ENCODE measurements around the gene DCAF7.
A peak's percentile ranks its signal among the peaks of the same experiment; 100 is the strongest.

Gene DCAF7

DNA sequence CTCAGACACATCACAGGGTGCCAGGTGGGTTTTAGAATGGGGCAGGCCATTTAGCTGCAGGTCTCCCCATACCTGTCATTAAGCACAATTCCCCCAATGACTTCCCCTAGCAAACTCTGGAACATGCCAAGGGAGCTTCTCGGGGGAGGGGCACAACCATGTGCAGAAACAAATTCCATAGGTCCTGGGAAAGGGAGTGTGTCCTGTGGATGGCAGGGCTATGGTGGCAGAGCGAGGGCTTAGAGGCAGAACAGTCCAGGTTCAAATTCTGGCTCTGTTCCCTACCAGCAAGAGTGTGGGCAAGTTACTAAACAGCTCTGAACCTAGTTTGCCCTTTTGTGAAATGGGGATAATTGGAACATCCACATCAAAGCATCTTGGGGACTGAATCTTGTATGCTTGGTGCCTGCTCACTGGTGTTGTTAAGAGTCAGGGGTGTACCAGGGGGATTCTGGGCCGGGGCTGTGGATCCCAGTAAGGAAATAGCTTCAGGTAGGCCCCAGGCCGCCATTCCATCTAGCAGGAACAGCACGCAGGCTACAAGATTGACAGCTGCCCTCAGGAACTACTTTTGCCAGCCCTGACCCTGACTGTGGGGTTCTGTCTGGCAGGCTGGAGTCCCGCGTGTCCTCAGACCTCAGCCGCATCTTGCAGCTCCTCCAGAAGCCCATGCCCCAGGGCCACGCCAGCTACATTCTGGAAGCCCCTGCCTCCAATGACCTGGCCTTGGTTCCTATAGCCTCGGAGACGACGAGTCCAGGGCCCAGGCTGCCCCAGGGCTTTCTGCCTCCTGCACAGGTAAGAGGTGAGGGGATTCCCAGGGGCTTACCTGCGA, 5.6 kb upstream of the DCAF7 start:
- DNase-seq (ENCODE audit: low read depth) = no peak

DNA sequence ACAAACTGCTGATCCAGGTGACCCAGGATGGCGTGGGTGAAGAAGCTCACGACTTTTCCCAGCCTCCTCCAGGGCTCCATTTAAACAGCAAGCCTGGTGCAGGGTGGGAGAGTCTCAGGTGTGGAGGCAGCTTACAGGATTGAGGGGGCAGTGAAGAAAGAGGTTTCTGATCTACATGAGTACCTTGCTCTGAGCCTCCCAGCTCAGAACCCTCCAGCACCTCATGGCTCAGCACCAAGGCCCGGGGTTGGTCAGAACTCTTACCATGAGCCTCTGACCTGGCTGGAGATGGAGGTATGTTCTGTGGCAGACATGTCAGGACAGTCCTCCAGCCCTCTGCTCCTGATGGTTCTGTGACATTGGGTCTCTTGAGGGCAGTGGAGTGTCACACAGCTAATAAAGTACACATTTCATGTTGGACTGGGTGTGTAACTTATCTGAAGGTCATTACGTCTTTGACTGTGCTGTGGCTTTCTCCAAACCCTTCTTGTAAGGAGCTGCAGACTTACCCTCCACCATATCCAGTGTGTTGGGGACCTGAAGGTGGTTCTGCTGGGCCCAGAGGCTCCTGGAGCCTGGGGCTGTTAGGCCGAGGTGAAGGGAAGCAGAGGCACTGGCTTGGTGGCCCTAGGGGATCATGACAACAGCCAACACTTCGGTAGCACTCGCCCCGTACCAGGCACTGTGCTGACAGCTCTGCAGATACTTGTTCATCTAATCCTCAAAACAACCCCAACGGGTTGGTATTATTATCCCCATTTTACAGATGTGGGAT, 3.8 kb upstream of the DCAF7 start:
- no peak for DNase-seq (ENCODE audit: low read depth)

DNA sequence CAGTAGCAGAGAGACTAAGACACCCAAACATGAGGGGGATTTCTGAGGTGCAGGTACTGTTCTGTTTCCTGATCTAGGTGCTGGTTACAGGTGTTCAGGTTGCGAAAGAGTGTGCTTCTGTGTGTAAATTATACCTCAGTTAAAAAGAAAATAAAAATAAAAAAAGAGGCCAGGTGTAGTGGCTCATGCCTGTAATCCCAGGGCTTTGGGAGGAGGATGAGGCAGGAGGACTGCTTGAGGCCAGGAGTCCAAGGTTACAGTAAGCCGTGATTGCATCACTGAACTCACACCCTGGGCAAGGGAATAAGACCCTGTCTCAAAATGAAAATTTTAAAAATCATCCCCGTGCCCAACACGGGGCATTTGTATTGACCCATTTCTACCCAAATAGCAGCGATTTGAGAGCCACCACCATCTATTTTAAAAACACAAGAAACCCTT, 3.2 kb upstream of the DCAF7 start:
- no peak for DNase-seq (ENCODE audit: low read depth)

DNA sequence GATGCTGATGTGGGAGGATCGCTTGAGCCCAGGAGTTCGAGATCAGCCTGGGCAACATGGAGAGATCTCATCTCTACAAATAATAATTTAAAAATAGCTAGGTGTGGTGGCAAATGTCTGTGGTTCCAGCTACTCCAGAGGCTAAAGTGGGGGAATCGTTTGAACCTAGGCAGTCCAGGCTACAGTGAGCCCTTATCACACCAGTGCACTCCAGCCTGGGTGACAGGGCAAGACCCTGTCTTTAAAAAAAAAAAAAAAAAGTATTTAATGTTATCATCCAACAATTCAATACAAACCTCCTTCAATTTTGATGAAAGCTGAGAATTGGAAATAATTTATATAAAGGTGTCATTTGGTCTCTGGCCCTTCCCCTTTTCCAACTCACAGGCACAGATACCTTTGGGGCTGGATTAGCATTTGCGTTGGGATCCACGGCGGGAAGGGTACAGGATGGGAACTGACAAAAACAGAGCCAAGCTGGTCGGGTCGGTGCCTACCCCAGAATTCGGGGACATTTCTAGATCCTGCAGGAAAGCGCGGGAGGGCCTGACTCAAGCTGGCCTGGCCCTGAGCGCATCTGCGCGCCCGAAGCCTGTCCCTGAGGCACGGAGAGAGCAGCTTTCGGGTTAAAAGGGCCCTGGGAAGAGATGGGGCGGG, 860 bp upstream of the DCAF7 start:
- DNase-seq (ENCODE audit: low read depth) = no peak

DNA sequence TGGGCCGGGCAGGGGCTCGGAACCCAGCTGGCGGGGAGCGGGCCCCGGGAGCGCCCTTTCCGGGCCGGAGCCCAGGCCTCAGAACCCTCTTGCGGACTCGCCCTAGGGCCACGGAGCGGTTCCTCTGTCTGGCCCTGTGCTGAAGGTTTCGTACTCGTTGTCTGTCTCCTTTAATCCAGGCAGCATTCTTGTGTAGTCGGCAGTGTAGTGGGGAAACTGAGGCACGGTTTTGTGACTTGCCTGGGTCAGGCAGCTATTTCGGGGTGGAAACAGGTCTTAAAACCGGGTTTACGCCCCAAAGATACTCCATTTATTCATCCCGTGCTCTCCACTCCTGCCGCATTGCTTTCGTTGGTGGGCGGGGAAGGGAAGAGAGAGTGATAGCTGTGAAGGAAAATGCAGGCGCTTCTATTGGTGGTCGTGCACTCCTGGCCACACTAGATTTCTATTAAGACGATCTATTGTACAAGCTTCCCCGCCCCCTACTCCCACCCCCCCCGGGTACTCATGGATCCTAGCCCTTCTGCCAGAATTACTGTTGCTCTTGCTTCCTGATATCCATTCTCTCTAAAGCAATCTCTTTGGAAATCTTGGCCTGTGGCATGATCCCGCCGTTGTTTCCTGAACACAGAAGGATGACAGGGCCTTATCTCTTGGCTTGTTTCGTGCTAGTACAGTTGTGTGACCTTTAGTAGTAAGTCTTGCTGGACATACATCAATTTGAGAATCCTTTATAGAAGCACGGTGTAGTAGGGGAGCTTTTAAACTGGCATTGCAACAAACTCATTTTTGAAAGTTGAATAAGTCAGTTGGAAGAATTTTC, 751 bp downstream of the DCAF7 start:
- peak; percentile 26 for DNase-seq (ENCODE audit: low read depth)

DNA sequence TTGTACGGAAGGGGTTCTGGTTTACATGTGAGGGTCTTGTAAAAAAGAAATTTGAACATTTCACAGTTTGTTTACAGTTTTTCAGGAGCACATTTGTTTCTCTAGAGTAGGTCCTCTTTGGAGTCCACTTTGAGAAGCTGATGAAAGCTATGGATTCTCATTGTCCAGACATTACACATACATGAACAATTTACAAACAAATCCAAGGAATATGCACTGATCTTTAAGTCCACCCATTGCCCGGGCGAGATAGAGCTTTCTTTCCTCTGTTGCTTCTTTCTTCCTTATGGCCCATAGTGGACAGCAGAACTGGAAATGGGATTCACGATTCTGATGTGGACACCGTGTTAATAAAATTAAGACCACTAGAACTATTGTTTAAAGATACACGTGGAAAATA, 1.9 kb downstream of the DCAF7 start:
- DNase-seq (ENCODE audit: low read depth) = peak; percentile 24

DNA sequence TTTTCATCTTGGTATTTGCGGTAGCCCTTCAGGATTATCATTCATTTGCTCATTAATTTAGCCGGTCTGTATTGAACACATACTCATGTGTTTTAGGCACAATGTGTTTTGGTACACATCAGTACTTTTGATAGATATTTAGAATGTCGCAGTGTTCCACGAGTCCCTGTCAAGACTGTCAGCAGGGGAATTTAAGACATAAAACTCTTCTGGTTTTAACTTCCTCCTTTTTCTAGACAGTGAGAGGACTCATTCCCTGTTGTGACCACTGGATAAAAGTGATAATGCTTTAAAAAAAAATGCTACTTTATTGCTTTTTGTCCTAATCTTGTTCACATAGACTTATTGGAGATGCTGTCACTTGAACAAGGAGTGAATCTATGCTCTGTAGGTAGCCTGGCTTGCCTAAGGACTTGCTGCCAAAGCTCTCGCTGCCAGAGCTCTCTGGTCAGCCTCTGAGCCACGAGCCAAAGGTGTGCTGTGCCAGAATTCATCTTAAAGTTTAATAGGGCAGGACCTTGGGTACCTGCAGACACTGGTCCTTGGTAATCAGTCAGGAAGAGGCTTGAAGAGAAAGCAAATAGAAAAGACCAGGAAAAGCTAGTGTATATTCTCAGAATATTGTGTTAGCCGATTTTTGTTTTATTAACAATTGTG, 5.4 kb downstream of the DCAF7 start:
- DNase-seq (ENCODE audit: low read depth) = no peak

DNA sequence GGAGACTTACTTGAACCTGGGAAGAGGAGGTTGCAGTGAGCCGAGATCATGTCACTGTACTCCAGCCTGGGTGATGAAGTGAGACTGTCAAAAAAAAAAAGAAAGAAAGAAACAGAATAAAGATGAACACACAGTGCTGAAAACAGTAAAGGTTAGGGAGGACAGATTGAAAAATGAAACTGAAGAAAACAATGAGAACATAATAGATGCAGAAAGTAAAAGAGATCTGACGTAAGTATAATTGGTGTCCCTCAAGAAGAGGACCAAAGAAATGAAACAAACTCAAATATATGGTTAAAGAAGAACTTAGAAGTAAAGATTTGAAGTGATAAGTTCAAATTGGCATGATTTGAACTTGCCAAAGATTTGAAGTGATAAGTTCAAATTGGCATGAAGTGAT, 7.1 kb downstream of the DCAF7 start:
- no peak for DNase-seq (ENCODE audit: low read depth)

DNA sequence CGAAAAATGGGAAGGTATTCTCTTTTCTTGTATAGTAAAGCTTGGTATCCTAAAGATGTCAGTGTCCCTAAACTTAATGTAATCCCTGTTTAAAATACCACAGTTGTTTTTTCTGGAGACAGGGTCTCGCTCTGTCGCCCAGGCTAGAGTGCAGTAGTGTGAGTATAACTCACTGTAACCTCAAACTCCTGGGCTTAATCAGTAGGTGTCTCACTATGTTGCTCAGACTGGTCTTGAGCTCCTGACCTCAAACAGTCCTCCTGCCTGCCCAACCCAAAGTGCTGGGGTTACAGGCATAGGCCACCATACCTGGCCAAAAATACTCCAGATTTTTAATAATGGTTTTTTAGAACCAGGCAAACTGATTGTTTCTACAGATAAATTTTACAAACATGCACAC, 8.2 kb downstream of the DCAF7 start:
- no peak for DNase-seq (ENCODE audit: low read depth)

DNA sequence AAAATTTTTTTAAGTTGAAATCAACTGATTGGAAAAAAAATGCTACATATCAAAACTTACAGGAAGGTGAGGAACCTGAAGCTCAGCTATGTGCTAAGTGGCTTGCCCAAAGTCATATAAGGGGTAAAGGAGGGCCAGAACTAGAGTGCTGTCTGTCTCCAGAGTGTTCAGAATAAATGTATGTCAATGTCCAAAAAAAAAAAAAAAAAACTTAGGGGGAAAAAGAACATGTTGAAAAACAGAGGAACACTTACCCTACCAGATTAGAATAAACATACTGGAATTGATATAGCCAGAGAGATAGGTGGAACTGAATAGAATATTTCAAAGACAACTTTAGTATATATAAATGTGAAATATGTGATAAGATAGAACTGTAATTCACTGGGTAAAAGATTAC, 11.5 kb downstream of the DCAF7 start:
- DNase-seq (ENCODE audit: low read depth) = no peak

DNA sequence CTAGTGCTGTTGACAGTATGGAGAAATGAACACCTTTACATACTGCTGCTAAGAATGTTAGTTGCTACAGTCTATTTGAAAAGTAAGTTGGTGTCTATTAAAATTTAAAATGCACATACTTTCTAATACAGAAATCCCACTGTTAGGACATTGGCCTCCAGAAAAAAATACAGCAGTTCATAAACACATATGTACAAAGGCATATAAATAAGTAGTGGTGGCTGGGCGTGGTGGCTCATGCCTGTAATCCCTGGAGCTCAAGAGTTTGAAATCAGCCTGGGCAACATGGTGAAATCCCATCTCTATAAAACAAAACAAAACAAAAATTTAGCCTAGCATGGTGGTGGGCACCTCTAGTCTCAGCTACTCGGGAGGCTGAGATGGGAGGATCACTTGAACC, 13.1 kb downstream of the DCAF7 start:
- no peak for DNase-seq (ENCODE audit: low read depth)

DNA sequence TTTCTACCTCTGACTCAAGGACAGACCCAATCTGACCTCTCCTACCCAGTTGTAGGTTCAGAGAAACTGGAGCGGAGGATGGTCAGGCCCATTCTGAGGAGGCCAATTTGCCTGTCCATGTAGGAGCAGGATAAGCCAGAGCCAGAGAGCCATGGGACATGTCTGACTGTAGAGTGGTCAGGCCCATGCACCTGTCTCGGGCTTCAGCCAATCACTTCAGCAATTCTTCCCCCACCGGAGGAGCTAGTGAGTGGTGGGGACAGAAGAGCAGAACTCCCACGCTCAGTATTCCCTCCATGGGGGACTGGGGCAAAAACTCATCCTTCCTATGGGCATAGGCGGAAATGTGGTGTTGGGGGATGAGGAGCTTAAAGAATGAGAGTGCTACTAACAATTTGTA, 14.3 kb downstream of the DCAF7 start:
- no peak for DNase-seq (ENCODE audit: low read depth)

DNA sequence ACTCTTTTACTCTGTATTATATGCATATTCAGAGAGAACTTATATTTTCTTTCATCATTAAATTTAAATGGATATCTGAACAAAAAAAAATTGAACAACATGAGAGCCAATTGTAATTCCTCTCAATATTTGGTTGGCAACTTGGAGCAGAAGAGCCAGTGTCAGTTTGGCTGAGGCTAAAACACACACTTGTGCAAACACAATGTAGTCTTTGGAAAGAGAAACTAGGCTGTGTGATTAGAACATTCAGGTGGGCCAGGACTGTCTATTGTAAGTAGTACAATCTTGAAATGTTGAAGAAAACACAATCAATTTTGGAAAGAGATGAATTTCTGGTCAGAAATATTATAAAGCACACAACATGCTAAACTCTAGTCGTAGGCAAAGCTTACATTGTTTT, 17.0 kb downstream of the DCAF7 start:
- no peak for DNase-seq (ENCODE audit: low read depth)

DNA sequence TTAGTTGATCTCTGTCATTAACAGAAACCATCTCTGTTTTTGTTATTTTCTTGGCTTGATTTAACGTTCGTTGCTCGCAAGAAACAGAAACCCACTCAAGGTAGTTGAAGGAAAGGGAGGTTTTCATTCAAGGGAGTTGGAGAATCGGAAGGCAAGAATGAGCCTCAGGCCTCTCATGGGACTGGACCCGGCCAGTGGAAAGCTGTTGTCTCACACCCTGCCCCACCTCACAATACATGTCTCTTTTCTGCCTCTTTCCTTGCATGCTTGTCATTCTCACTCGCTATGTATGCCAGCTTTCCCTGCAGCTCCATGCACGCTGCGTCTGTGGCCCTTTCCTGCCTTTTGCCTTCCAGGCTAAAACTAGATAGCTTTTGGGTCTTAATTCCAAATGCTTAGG, 18.3 kb downstream of the DCAF7 start:
- DNase-seq (ENCODE audit: low read depth) = no peak

DNA sequence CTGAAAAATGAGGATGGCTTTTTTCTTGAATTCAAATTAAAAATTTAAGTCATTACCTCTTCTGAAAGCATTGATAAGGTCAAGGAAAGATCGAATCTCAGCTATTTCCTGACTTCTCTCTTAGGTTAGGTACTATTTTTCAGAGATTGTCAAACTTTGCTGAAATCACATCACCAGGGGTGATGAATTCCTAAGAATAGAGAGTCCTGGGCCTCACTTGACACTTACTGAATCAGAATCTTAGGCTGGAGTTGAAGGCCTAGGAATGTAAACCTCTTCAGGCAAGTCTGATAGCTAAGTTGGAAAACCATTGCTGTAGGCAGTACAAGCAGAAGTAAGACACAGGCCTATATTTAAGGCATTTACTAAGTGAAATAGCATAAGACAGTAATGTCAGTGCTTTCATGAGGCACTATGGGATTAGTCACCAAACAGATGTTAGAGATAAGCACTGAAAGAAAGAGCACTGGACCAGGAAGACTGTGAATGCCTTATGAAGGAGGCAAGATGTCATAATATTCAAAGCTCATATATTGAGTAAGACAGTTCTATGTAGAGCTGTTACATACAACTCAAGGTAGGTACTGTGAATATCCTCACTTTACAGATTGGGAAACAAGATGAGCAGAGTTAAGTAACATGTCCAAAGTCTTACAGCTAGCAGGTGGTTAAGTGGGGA, 21.5 kb downstream of the DCAF7 start:
- peak; percentile 91 for DNase-seq (ENCODE audit: low read depth)

DNA sequence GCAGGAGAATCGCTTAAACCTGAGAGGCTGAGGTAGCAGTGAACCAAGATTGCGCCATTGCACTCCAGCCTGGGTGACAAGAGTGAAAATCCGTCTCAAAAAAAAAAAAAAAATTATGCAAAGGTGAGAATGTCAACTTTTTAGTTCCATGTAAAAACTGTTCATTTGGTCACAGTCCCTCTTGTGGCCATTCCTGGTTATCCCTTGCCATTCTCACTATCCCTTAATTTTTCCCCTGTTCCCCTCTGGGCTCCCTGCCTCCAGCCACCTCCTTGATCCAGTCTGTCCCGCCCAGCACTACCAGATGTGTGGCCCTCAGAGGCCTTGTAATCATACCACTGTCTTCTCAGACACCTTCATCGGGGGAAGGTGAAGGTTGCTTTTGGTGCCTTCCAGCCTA, 23.4 kb downstream of the DCAF7 start:
- DNase-seq (ENCODE audit: low read depth) = no peak

DNA sequence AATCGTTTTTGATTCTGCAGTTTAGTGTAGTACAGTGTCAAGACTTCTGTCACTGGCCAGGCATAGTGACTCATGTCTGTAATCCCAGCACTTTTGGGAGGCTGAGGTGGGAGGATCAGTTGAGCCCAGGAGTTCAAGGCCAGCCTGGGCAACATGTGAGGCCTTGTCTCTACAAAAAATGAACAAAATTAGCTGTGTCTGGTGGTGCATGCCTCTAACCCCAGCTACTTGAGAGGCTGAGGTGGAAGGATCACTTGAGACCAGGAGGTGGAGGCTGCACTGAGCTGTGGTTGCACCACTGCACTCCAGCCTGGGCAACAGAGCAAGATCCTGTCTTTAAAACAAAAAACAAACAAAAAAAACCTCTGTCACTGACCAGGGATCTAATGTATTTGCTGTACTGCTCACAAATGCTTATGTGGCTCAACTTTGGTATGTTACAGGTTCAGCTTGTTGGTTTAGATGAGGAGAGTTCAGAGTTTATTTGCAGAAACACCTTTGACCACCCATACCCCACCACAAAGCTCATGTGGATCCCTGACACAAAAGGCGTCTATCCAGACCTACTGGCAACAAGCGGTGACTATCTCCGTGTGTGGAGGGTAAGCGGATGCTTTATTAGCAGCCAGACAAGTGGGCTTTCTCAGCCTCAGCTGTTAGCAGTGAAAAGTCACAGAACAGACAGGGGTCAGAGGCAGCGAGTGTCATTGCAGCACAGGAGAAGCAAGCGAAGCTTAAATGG, 27.9 kb downstream of the DCAF7 start:
- no peak for DNase-seq (ENCODE audit: low read depth)

DNA sequence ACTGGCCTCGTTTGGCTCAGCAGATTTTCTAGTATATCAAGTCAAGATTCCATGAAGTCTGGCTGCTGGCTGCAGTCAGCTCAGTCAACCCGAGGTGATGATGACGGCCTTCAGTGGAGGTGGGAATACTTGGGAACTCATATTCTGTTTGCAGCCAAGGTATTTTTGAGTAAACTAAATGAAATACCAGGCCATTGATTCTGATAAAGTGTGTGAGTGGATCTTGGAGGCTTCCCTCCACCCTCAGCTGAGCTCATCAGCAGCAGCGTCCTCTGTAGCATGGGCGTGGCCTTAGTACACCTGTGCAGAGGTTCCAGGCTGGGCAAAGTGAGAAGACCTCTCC, 28.5 kb downstream of the DCAF7 start:
- DNase-seq (ENCODE audit: low read depth) = no peak

DNA sequence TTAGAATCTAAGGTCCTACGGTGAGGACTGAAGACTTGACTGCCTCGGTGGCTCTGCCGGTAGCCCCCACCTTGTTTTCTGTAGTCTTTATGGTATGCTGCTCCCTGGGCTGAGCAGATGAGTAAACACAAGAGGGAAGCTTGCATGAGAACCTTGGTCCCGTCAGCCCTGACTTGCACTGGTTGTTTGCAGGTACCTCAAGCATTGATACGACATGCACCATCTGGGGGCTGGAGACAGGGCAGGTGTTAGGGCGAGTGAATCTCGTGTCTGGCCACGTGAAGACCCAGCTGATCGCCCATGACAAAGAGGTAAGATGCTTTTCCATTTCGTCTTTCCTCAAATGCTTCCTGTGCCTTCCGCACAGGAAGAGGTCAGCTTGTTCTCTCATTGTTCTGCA, 29.4 kb downstream of the DCAF7 start:
- no peak for DNase-seq (ENCODE audit: low read depth)

DNA sequence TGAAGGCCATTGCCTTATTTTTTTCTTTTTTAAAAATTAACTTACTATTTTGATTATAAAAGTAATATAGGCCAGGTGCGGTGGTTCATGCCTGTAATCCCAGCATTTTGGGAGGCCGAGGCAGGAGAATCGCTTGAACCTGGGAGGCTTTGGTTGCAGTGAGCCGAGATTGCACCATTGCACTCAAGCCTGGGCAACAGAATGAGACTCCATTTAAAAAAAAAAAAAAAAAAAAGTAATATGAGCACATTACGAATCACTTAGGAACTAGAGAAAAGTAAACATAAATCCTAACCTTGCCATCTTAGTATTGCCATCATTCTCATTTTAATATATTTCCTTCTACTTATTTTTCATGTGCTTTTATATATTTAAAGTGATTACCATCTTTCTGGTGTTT, 37.5 kb downstream of the DCAF7 start:
- no peak for DNase-seq (ENCODE audit: low read depth)

Data from amniotic epithelial cell (primary cell).